GM06990 (cell line): Measurements from ENCODE around the gene SH3RF2.

ENCODE experiments used
- DNase-seq: peaks from one replicate; pipeline ENCODE4 v3.0.0-alpha.2; 2011; ENCODE audit not compliant: insufficient read length; ENCODE audit errors: extremely low read depth
- H3K27me3 ChIP-seq: replicated peaks from 2 replicates; pipeline ENCODE4 v1.6.0; 2011; ENCODE audit warnings: low read length; ENCODE audit not compliant: control insufficient read depth, insufficient read depth
- H3K36me3 ChIP-seq: 2 replicates; pipeline ENCODE4 v1.5.1; 2011; ENCODE audit warnings: low read length; ENCODE audit not compliant: control insufficient read depth, insufficient read depth
- H3K4me3 ChIP-seq: replicated peaks from 2 replicates; pipeline ENCODE4 v1.5.1; 2011; ENCODE audit warnings: low read depth, mild to moderate bottlenecking, control low read depth, low read length
- TF ChIP-seq, protein P1 (sequence below): IDR thresholded peaks from 2 replicates; pipeline ENCODE4 v1.5.1; 2011; ENCODE audit warnings: low read length, control low read depth, mild to moderate bottlenecking, inconsistent platforms; ENCODE audit not compliant: insufficient read depth, poor library complexity, severe bottlenecking

The SH3RF2 gene

DNA sequence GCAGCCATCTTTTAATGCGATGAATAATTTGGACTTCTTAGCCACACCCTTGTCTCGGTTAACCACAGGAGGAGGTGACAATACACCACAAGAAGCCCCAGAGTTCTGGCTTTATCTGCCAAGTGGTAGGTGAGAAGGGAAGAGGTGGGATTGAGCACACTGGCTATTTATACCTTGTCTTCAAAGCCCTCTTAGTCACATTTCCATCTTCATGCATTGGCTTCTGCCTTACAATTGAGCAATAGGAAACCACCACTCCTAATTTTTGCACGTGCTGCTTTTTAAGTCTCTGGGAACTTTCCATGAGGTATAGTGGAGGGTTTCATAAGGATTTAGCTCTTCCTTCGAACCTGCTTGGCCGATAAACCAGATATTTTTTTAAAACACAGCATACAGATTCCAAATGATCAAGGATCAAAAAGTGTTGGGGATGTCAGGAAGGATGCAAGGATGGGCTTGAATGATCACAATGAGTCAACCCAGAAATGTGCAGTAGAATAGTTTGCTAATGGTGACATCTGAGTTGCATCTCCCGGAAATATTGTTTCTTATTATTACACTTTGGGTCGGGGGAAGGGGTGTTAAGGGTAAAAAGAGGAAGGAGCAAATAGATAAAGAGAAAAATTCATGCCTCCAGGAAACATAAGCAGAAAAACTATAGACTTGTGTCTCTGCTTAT lies 143.5 kb downstream of the SH3RF2 start:
- H3K36me3 ChIP-seq: no peaks in the 10 kb centered on the region
- TF ChIP-seq, protein P1, sequence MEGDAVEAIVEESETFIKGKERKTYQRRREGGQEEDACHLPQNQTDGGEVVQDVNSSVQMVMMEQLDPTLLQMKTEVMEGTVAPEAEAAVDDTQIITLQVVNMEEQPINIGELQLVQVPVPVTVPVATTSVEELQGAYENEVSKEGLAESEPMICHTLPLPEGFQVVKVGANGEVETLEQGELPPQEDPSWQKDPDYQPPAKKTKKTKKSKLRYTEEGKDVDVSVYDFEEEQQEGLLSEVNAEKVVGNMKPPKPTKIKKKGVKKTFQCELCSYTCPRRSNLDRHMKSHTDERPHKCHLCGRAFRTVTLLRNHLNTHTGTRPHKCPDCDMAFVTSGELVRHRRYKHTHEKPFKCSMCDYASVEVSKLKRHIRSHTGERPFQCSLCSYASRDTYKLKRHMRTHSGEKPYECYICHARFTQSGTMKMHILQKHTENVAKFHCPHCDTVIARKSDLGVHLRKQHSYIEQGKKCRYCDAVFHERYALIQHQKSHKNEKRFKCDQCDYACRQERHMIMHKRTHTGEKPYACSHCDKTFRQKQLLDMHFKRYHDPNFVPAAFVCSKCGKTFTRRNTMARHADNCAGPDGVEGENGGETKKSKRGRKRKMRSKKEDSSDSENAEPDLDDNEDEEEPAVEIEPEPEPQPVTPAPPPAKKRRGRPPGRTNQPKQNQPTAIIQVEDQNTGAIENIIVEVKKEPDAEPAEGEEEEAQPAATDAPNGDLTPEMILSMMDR: no peak
- no peaks in the 10 kb centered on the region for H3K27me3 ChIP-seq
- no peak overlapping the region for H3K4me3 ChIP-seq
- DNase-seq: no peak

DNA sequence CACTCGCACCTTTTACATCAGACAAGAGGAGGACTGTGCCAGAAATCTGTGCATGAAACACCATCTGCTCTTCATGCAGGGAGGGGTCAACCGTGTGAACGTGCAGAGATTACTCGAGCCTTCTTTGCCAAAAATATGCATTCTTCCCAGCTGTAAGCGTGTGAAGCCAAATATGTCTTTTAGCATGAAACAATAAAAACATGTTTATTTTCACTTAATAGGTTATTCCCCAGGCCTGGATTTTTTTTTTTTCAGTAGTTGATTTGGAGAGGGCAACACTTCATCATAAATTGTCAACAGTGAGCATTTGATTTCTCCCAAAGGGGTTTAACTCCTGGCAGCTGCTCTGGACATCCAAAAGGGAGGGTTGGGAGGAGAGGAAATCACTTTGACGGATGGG lies 145.2 kb downstream of the SH3RF2 start:
- H3K4me3 ChIP-seq: no peak overlapping the region
- no peaks in the 10 kb centered on the region for H3K36me3 ChIP-seq
- no peaks in the 10 kb centered on the region for H3K27me3 ChIP-seq
- no peak for DNase-seq
- TF ChIP-seq, protein P1: no peak

DNA sequence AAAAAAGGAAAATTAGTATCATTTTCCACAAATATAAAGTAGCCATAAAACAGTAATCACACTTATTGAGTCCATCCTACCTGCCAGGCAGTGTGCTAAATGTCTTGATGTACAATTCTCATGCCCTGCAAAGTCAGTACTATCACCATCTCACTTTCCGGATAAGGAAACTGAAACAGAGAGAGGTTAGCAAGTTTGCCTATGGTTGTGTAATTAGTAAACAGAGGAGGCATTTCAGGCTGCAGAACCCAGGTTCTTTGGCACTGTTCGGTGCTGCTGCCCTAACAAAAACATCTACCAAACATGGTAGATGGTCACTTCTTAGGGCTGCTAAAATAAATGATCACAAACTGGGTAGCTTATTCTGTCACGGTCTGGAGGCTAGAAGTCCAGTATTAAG lies 146.4 kb downstream of the SH3RF2 start:
- no peak for DNase-seq
- no peaks in the 10 kb centered on the region for H3K27me3 ChIP-seq
- TF ChIP-seq, protein P1: no peak
- H3K36me3 ChIP-seq: no peaks in the 10 kb centered on the region
- H3K4me3 ChIP-seq: no peak overlapping the region

GRCh38 chr5:146084376-146084775 lies 148.0 kb downstream of the SH3RF2 start:
- Histone ChIP-seq H3K4me3 (no peak overlapping the region), H3K36me3 (no peaks in the 10 kb centered on the region), H3K27me3 (no peaks in the 10 kb centered on the region)
- TF ChIP-seq, protein P1: no peak
- DNase-seq: no peak

DNA sequence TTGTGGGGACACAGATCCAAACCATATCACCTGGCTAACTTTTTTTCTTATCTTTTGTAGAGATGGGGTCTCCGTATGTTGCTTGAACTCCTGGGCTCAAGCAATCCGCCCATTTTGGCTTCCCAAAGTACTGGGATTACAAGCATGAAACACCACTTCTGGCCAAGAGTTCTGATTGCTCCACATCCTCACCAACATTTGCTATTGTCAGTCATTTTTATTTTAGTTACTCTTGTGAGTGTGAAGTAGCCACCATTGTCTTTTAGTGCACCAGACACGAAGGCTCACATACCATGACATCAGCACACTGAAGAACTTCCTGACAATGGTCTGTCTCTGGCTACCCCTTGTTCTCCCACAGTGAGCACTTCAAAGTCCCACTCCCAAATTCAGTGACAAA lies 151.7 kb downstream of the SH3RF2 start:
- H3K4me3 ChIP-seq: no peak overlapping the region
- no peaks in the 10 kb centered on the region for H3K27me3 ChIP-seq
- DNase-seq: no peak
- TF ChIP-seq, protein P1: no peak
- H3K36me3 ChIP-seq: no peaks in the 10 kb centered on the region

- DNase-seq: no peak
- TF ChIP-seq, protein P1: no peak
- no peaks in the 10 kb centered on the region for H3K36me3 ChIP-seq
- no peaks in the 10 kb centered on the region for H3K27me3 ChIP-seq
- H3K4me3 ChIP-seq: no peak overlapping the region
Observed at GRCh38 chr5:146089287-146089686, 152.9 kb downstream of the SH3RF2 start.
